ENCODE data around the gene NTF4. TPM values are rescaled to one million over a fixed set of nuclear protein-coding genes. Genes with fewer than 3 reads are reported as not detected.

The NTF4 gene
- polyA plus RNA-seq, 1 of the 3 experiments (the other 2 are of a cell fraction): 0.66 TPM

DNA sequence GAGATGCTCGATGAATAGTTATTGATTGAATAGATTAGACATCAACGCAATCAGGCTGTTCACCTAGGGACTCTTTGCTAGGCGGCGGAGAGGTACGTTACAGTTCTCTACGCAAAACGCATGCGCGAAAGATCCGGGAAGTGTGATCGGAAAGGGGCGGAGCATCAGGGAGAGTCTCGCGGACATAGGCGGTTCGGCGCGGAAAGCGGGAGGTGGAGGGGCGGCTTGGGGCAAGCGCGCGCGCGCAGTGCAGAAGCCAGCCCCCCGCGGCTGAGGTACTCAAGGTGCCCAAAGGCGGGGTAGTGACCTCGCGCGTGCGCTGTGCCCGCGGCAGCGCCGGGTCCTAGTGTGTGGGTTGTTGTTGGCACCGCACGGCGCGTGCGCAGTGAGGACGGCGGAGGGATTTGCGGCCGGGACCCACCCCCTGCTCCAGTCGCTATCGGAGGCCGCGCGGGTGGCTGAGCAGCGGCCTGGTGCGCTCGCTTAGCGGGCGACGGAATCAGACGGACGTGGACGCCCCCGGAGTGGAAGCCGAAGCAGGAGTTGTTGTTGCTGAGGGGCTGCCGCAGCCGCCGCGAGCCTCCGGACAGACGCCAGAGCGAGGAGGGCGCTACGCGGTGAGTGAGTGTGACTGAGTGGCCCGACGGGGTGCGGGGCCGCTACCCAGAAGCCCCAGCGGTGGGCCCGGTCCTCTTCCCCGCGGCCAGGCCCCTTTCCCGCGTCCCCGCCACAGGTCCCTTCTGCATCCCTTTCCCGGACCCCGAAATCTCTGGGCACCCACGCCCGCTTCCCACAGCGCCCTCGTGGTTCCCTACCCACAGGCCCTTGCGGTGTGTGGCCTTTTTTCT lies 20.6 kb upstream of the NTF4 start, which contains the start of gene SNRNP70 (continued):
- TF ChIP-seq, protein P1, sequence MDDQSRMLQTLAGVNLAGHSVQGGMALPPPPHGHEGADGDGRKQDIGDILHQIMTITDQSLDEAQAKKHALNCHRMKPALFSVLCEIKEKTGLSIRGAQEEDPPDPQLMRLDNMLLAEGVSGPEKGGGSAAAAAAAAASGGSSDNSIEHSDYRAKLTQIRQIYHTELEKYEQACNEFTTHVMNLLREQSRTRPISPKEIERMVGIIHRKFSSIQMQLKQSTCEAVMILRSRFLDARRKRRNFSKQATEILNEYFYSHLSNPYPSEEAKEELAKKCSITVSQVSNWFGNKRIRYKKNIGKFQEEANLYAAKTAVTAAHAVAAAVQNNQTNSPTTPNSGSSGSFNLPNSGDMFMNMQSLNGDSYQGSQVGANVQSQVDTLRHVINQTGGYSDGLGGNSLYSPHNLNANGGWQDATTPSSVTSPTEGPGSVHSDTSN (IDR thresholded peaks at IDR 0.05): peak; percentile 72
- TF ChIP-seq, protein P2, sequence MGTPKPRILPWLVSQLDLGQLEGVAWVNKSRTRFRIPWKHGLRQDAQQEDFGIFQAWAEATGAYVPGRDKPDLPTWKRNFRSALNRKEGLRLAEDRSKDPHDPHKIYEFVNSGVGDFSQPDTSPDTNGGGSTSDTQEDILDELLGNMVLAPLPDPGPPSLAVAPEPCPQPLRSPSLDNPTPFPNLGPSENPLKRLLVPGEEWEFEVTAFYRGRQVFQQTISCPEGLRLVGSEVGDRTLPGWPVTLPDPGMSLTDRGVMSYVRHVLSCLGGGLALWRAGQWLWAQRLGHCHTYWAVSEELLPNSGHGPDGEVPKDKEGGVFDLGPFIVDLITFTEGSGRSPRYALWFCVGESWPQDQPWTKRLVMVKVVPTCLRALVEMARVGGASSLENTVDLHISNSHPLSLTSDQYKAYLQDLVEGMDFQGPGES (IDR thresholded peaks at IDR 0.05; ENCODE audit: low read depth, low read length): no peak
- no peak for TF ChIP-seq FOSL2 (IDR thresholded peaks at IDR 0.05; ENCODE audit: borderline replicate concordance, low read depth)
- no peak; the same call in 1 of the 2 replicates for TF ChIP-seq RCOR1 (IDR thresholded peaks at IDR 0.05; ENCODE audit: low read length)
- peak; percentile 84 for TF ChIP-seq NFIC (IDR thresholded peaks at IDR 0.05; ENCODE audit: borderline replicate concordance)
- peak; percentile 50 for TF ChIP-seq GATA2 (CRISPR knock-in tag; IDR thresholded peaks at IDR 0.05)
- no peak for TF ChIP-seq FOXJ3 (CRISPR knock-in tag; IDR thresholded peaks at IDR 0.05)
- TF ChIP-seq SIN3A (IDR thresholded peaks at IDR 0.05; ENCODE audit: borderline replicate concordance, low read depth, low read length): no peak
- TF ChIP-seq RXRA (IDR thresholded peaks at IDR 0.05; ENCODE audit: borderline replicate concordance, low read depth): no peak
- no peak for TF ChIP-seq SMC3 (IDR thresholded peaks at IDR 0.05; ENCODE audit: low read depth, low read length)
- TF ChIP-seq RFX5 (IDR thresholded peaks at IDR 0.05; ENCODE audit: low read length): no peak

DNA sequence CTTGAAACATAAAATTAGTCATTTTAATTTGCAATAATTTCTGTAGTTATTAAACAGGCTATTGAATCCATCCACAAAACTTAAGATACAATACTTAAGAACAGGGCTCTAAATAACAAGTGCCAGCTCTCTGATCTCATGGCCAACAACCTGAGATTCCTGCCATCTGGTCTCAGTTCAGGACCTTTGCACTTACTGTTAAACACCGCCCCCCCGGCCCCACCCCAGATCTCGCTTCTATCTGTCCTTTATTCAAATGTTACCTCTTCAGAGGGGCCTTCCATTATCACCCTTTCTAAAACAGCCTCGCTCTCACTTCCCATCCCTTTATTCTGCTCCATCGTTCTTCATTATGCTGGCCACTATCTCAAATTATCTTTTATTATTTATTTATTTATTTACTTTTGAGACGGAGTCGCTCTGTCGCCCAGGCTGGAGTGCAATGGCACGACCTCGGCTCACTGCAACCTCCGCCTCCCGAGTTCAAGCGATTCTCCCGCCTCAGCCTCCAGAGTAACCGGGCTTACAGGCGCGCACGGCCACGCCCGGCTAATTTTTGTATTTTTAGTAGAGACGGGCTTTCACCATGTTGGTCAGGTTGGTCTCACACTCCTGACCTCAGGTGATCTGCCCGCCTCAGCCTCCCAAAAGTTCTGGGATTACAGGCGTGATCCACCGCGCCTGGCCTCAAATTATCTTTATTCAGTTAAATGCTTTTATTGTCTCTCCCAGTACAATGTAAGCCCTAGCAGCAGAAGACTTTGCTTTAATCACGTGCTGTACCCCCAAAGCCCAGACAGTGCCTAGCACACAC lies 19.8 kb upstream of the NTF4 start:
- no peaks in the 10 kb centered on the region for H3K9me3 ChIP-seq
- 72% methylated on average over 26 of the region's 26 CpGs for WGBS (ENCODE audit: low lambda C conversion rate)
- H4K20me1 ChIP-seq (ENCODE audit: insufficient read depth): peaks cover 39% of the 10 kb centered on the region
- peaks cover 10 to 12% of the 10 kb centered on the region in 2 experiments; a peak in 1 of 4 replicates for H3K4me1 ChIP-seq (ENCODE audit: control insufficient read depth in 1 of 2, insufficient read depth in 2 of 2, low read depth in 1 of 2, low read length in 1 of 2)
- peaks cover 4% of the 10 kb centered on the region for H3F3A ChIP-seq (replicated peaks; ENCODE audit: insufficient read depth)
- peaks cover 10 to 25% of the 10 kb centered on the region in 2 experiments for H3K36me3 ChIP-seq (replicated peaks in 1 of 2; ENCODE audit: control insufficient read depth in 1 of 2, insufficient read depth in 2 of 2, low read length in 1 of 2)
- H3K4me3 ChIP-seq (ENCODE audit: low read depth in 2 of 2, low read length in 1 of 2): peak overlapping the region; percentile 24 to 78; a peak in 3 of 4 replicates
- H3K27me3 ChIP-seq (ENCODE audit: insufficient read depth): no peaks in the 10 kb centered on the region
- TF ChIP-seq EP300 (IDR thresholded peaks at IDR 0.05; ENCODE audit: borderline replicate concordance in 1 of 2, low read depth in 1 of 2, low read length in 1 of 2): no peak
- no peak for TF ChIP-seq GATA2 (CRISPR knock-in tag; IDR thresholded peaks at IDR 0.05)
- TF ChIP-seq JUND (IDR thresholded peaks at IDR 0.05): no peak
- TF ChIP-seq FOXM1 (IDR thresholded peaks at IDR 0.05; ENCODE audit: low read depth): no peak
- no peak for TF ChIP-seq CHD2 (IDR thresholded peaks at IDR 0.05; ENCODE audit: low read length, partially characterized antibody)
- no peak for TF ChIP-seq RCOR1 (IDR thresholded peaks at IDR 0.05; ENCODE audit: low read length)
- no peak for TF ChIP-seq GABPA (IDR thresholded peaks at IDR 0.05; ENCODE audit: low read depth)
- TF ChIP-seq RXRA (IDR thresholded peaks at IDR 0.05; ENCODE audit: borderline replicate concordance, low read depth): no peak
- TF ChIP-seq FOSL2 (IDR thresholded peaks at IDR 0.05; ENCODE audit: borderline replicate concordance, low read depth): no peak
- TF ChIP-seq, protein P3, sequence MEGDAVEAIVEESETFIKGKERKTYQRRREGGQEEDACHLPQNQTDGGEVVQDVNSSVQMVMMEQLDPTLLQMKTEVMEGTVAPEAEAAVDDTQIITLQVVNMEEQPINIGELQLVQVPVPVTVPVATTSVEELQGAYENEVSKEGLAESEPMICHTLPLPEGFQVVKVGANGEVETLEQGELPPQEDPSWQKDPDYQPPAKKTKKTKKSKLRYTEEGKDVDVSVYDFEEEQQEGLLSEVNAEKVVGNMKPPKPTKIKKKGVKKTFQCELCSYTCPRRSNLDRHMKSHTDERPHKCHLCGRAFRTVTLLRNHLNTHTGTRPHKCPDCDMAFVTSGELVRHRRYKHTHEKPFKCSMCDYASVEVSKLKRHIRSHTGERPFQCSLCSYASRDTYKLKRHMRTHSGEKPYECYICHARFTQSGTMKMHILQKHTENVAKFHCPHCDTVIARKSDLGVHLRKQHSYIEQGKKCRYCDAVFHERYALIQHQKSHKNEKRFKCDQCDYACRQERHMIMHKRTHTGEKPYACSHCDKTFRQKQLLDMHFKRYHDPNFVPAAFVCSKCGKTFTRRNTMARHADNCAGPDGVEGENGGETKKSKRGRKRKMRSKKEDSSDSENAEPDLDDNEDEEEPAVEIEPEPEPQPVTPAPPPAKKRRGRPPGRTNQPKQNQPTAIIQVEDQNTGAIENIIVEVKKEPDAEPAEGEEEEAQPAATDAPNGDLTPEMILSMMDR (IDR thresholded peaks at IDR 0.05): no peak
- no peak for TF ChIP-seq FOXJ3 (CRISPR knock-in tag; IDR thresholded peaks at IDR 0.05)
- no peak for TF ChIP-seq RFX5 (IDR thresholded peaks at IDR 0.05; ENCODE audit: low read length)
- TF ChIP-seq POLR2AphosphoS5 (IDR thresholded peaks at IDR 0.05; ENCODE audit: low read depth, low read length): no peak
- TF ChIP-seq SIN3A (IDR thresholded peaks at IDR 0.05; ENCODE audit: borderline replicate concordance, low read depth, low read length): no peak
- TF ChIP-seq RAD21 (IDR thresholded peaks at IDR 0.05; ENCODE audit: low read length): no peak
- TF ChIP-seq, protein P4, sequence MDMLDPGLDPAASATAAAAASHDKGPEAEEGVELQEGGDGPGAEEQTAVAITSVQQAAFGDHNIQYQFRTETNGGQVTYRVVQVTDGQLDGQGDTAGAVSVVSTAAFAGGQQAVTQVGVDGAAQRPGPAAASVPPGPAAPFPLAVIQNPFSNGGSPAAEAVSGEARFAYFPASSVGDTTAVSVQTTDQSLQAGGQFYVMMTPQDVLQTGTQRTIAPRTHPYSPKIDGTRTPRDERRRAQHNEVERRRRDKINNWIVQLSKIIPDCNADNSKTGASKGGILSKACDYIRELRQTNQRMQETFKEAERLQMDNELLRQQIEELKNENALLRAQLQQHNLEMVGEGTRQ (IDR thresholded peaks at IDR 0.05; ENCODE audit: borderline replicate concordance, low read depth, low read length): no peak
- TF ChIP-seq, protein P5, sequence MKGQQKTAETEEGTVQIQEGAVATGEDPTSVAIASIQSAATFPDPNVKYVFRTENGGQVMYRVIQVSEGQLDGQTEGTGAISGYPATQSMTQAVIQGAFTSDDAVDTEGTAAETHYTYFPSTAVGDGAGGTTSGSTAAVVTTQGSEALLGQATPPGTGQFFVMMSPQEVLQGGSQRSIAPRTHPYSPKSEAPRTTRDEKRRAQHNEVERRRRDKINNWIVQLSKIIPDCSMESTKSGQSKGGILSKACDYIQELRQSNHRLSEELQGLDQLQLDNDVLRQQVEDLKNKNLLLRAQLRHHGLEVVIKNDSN (IDR thresholded peaks at IDR 0.05; ENCODE audit: borderline replicate concordance, low read depth): no peak
- TF ChIP-seq TCF12 (IDR thresholded peaks at IDR 0.05): no peak
- peak overlapping the region; percentile 98; the same call in 1 of the 2 replicates for H3K9ac ChIP-seq
- ChIA-PET POLR2A (no interaction called here), CTCF (interaction anchor here (1.0 kb wide), 1 partner anchor 13 kb away, joined by 4 read pairs; no protein-coding TSS in a partner anchor)
- peak overlapping the region; percentile 71 for H2AFZ ChIP-seq (ENCODE audit: low read depth)
- H3K9me2 ChIP-seq: no peaks in the 10 kb centered on the region
- peak overlapping the region; percentile 63; the same call in 1 of the 2 replicates for H3K4me2 ChIP-seq
- no peak for DNase-seq
- H3K79me2 ChIP-seq (ENCODE audit: insufficient read depth): peaks cover 45% of the 10 kb centered on the region
- peak overlapping the region; percentile 46 to 69 for H3K27ac ChIP-seq (ENCODE audit: low read depth in 2 of 2, low read length in 1 of 2)

Measured in SK-N-SH (cell line).